SU-DHL-6 (cell line): Measurements from ENCODE around the gene ORC6.

Experiments
- H2AFZ ChIP-seq: fragments of 200-600 bp; sonication (generic); 2 replicates; pipeline ENCODE4 v1.6.1; 2014; ENCODE audit warnings: low read depth, mild to moderate bottlenecking, moderate library complexity, mixed read lengths, antibody characterized with exemption, low read length; ENCODE audit not compliant: severe bottlenecking
- H3F3A ChIP-seq: fragments of 200-600 bp; shearing (Covaris generic); 2 replicates; pipeline ENCODE4 v1.6.0; 2016; ENCODE audit warnings: antibody characterized with exemption, mild to moderate bottlenecking; ENCODE audit not compliant: insufficient read depth
- H3K27ac ChIP-seq: fragments of 200-600 bp; sonication (generic); 2 replicates; pipeline ENCODE4 v1.5.1; 2016; ENCODE audit warnings: low read depth, mild to moderate bottlenecking, low read length, moderate library complexity, mixed read lengths
- H3K27me3 ChIP-seq: fragments of 200-600 bp; sonication (generic), shearing (Covaris generic); 2 replicates; pipeline ENCODE4 v1.6.0; 2014; ENCODE audit warnings: mild to moderate bottlenecking, low read length
- H3K36me3 ChIP-seq: fragments of 200-600 bp; sonication (generic); 2 replicates; pipeline ENCODE4 v1.6.1; 2014; ENCODE audit warnings: mild to moderate bottlenecking, low read length, mixed read lengths
- H3K4me2 ChIP-seq: fragments of 300-600, 200-600 bp; shearing (Covaris generic), sonication (generic); 2 replicates; pipeline ENCODE4 v1.6.0; 2014; ENCODE audit warnings: low read length, low read depth, mild to moderate bottlenecking; ENCODE audit not compliant: poor library complexity, severe bottlenecking
- H3K4me3 ChIP-seq: fragments of 200-600 bp; sonication (generic); 2 replicates; pipeline ENCODE4 v1.5.1; 2014; ENCODE audit warnings: antibody characterized with exemption, low read length, mild to moderate bottlenecking, mixed read lengths; ENCODE audit not compliant: insufficient read depth, poor library complexity, severe bottlenecking
- H3K79me2 ChIP-seq: fragments of 200-600 bp; sonication (generic); 2 replicates; pipeline ENCODE4 v1.6.1; 2014; ENCODE audit warnings: mild to moderate bottlenecking, low read length, moderate library complexity; ENCODE audit not compliant: insufficient read depth
- H3K9ac ChIP-seq: fragments of 200-600 bp; sonication (generic); 2 replicates; pipeline ENCODE4 v1.7.0; 2014; ENCODE audit warnings: mild to moderate bottlenecking, low read length
- H3K9me2 ChIP-seq: fragments of 200-600 bp; sonication (generic); replicated peaks from 2 replicates; pipeline ENCODE4 v1.6.1; 2014; ENCODE audit warnings: low read length; ENCODE audit not compliant: insufficient read depth
- H3K9me3 ChIP-seq: fragments of 200-600 bp; sonication (generic); 2 replicates; pipeline ENCODE4 v1.6.1; 2014; ENCODE audit warnings: low read length, mixed read lengths; ENCODE audit not compliant: insufficient read depth
- H4K20me1 ChIP-seq: fragments of 200-600 bp; sonication (generic); 2 replicates; pipeline ENCODE4 v1.6.1; 2014; ENCODE audit warnings: low read depth, mild to moderate bottlenecking, antibody characterized with exemption, low read length, moderate library complexity, mixed read lengths
- CTCF ChIP-seq: fragments of 200-600 bp; sonication (generic); IDR thresholded peaks from one replicate; pipeline ENCODE4 v1.5.1; 2017; ENCODE audit warnings: antibody characterized with exemption, mild to moderate bottlenecking, low read length, moderate library complexity; ENCODE audit not compliant: insufficient read depth, poor library complexity, severe bottlenecking
- EZH2phosphoT487 ChIP-seq: fragments of 200-600 bp; sonication (generic), shearing (Covaris generic); conservative IDR thresholded peaks from 2 replicates; pipeline ENCODE4 v1.6.1; 2018; ENCODE audit warnings: mild to moderate bottlenecking, antibody characterized with exemption, low read length, moderate library complexity, mixed read lengths

The ORC6 gene

GRCh38 chr16:46714797-46715591 lies 25.5 kb downstream of the ORC6 start:
- no peaks in the 10 kb centered on the region for H3K27me3 ChIP-seq
- H3K27ac ChIP-seq, result no peak overlapping the region

GRCh38 chr16:46715769-46716305 lies 26.4 kb downstream of the ORC6 start:
- no peaks in the 10 kb centered on the region for H3K9me2 ChIP-seq
- TF ChIP-seq CTCF (no peak), EZH2phosphoT487 (no peak)

More at GRCh38 chr16:46714797-46715591, 25.5 kb downstream of the ORC6 start:
- Histone ChIP-seq H2AFZ (no peak overlapping the region), H3K9me2 (no peaks in the 10 kb centered on the region), H3K36me3 (no peaks in the 10 kb centered on the region), H3K4me3 (no peak overlapping the region), H3F3A (no peaks in the 10 kb centered on the region), H3K9ac (no peak overlapping the region), H3K79me2 (no peaks in the 10 kb centered on the region), H3K9me3 (no peaks in the 10 kb centered on the region), H3K4me2 (no peak overlapping the region), H4K20me1 (no peaks in the 10 kb centered on the region)
- TF ChIP-seq EZH2phosphoT487 (no peak), CTCF (no peak)

GRCh38 chr16:46717692-46718091 lies 28.2 kb downstream of the ORC6 start:
- TF ChIP-seq CTCF (no peak), EZH2phosphoT487 (no peak)

More at GRCh38 chr16:46715769-46716305, 26.4 kb downstream of the ORC6 start:
- Histone ChIP-seq H3F3A (no peaks in the 10 kb centered on the region), H3K9me3 (no peaks in the 10 kb centered on the region), H3K27ac (no peak overlapping the region), H3K9ac (no peak overlapping the region), H3K79me2 (no peaks in the 10 kb centered on the region), H3K27me3 (no peaks in the 10 kb centered on the region), H3K36me3 (no peaks in the 10 kb centered on the region), H2AFZ (no peak overlapping the region), H3K4me3 (no peak overlapping the region), H4K20me1 (no peaks in the 10 kb centered on the region), H3K4me2 (no peak overlapping the region)

More at GRCh38 chr16:46717692-46718091, 28.2 kb downstream of the ORC6 start:
- Histone ChIP-seq H3K9me3 (no peaks in the 10 kb centered on the region), H3K9me2 (no peaks in the 10 kb centered on the region), H3K79me2 (no peaks in the 10 kb centered on the region), H3K4me3 (no peak overlapping the region), H3K9ac (no peak overlapping the region), H3F3A (no peaks in the 10 kb centered on the region), H3K36me3 (no peaks in the 10 kb centered on the region), H3K27me3 (no peaks in the 10 kb centered on the region), H3K4me2 (no peak overlapping the region), H2AFZ (no peak overlapping the region), H3K27ac (no peak overlapping the region), H4K20me1 (no peaks in the 10 kb centered on the region)
